ENCODE measurements around the gene STK35. TPM values are rescaled to one million over a fixed set of nuclear protein-coding genes. Genes with fewer than 3 reads are reported as not detected.

The STK35 gene
- total RNA-seq, 1 experiment from 2014 or later = 16.5 TPM

GRCh38 chr20:2101865-2102584 is 398 bp downstream of the STK35 start:
- CTCF ChIA-PET = interaction anchor here (0.5 kb wide), 1 partner anchor 59 kb away, joined by 4 read pairs; no protein-coding TSS in a partner anchor
- H3K27ac Mint-ChIP-seq (ENCODE audit: unreplicated experiment) = peak overlapping the region; percentile 98
- H3K27me3 Mint-ChIP-seq (ENCODE audit: unreplicated experiment) = no peaks in the 10 kb centered on the region
- peak; percentile 86 for DNase-seq
- intact Hi-C loops (cut with micrococcal nuclease; ENCODE audit: unreplicated experiment) = loop anchor here (10.0 kb wide), 1 partner anchor 73 kb away; no protein-coding TSS in a partner anchor
- H3K9me3 Mint-ChIP-seq (ENCODE audit: low read depth, unreplicated experiment) = no peaks in the 10 kb centered on the region
- no TSS peak for BruUV-seq (replicated peaks)
- H3K4me3 Mint-ChIP-seq (ENCODE audit: low read depth, unreplicated experiment) = peak overlapping the region; percentile 77
- TF ChIP-seq CTCF (IDR thresholded peaks at IDR 0.05; ENCODE audit: unreplicated experiment) = no peak
- H3K4me1 Mint-ChIP-seq (ENCODE audit: low read depth, unreplicated experiment) = peaks cover 10% of the 10 kb centered on the region
- H3K36me3 Mint-ChIP-seq (ENCODE audit: insufficient read depth, unreplicated experiment) = peaks cover 28% of the 10 kb centered on the region

GRCh38 chr20:2102585-2103460 is 1.2 kb downstream of the STK35 start:
- Mint-ChIP-seq H3K4me3 (ENCODE audit: low read depth, unreplicated experiment) (peak overlapping the region; percentile 77), H3K27me3 (ENCODE audit: unreplicated experiment) (no peaks in the 10 kb centered on the region), H3K9me3 (ENCODE audit: low read depth, unreplicated experiment) (no peaks in the 10 kb centered on the region), H3K4me1 (ENCODE audit: low read depth, unreplicated experiment) (peaks cover 16% of the 10 kb centered on the region), H3K27ac (ENCODE audit: unreplicated experiment) (peak overlapping the region; percentile 98), H3K36me3 (ENCODE audit: insufficient read depth, unreplicated experiment) (peaks cover 28% of the 10 kb centered on the region)
- peak; percentile 74 for DNase-seq
- no peak for TF ChIP-seq CTCF (IDR thresholded peaks at IDR 0.05; ENCODE audit: unreplicated experiment)
- intact Hi-C loops (cut with micrococcal nuclease; ENCODE audit: unreplicated experiment) = loop anchor here (10.0 kb wide), 1 partner anchor 72 kb away; no protein-coding TSS in a partner anchor
- CTCF ChIA-PET = interaction anchor here (0.5 to 0.7 kb wide), 2 partner anchors 70 to 495 kb away, joined by 3 read pairs; no protein-coding TSS in a partner anchor
- BruUV-seq (replicated peaks) = no TSS peak

GRCh38 chr20:2103461-2104153 is 2.0 kb downstream of the STK35 start:
- CTCF ChIA-PET = interaction anchor here (0.5 kb wide), 2 partner anchors 48 to 495 kb away, joined by 3 read pairs; no protein-coding TSS in a partner anchor
- peak overlapping the region; percentile 27 for H3K27ac Mint-ChIP-seq (ENCODE audit: unreplicated experiment)
- H3K27me3 Mint-ChIP-seq (ENCODE audit: unreplicated experiment) = no peaks in the 10 kb centered on the region
- no peaks in the 10 kb centered on the region for H3K9me3 Mint-ChIP-seq (ENCODE audit: low read depth, unreplicated experiment)
- intact Hi-C loops (cut with micrococcal nuclease; ENCODE audit: unreplicated experiment) = loop anchor here (10.0 kb wide), 1 partner anchor 71 kb away; no protein-coding TSS in a partner anchor
- H3K4me3 Mint-ChIP-seq (ENCODE audit: low read depth, unreplicated experiment) = peak overlapping the region; percentile 77
- BruUV-seq (replicated peaks) = TSS peak; percentile 28
- H3K36me3 Mint-ChIP-seq (ENCODE audit: insufficient read depth, unreplicated experiment) = peaks cover 31% of the 10 kb centered on the region
- TF ChIP-seq CTCF (IDR thresholded peaks at IDR 0.05; ENCODE audit: unreplicated experiment) = no peak
- peaks cover 22% of the 10 kb centered on the region for H3K4me1 Mint-ChIP-seq (ENCODE audit: low read depth, unreplicated experiment)
- DNase-seq = no peak

GRCh38 chr20:2104236-2104635 is 2.6 kb downstream of the STK35 start:
- DNase-seq = no peak
- Mint-ChIP-seq H3K27ac (ENCODE audit: unreplicated experiment) (peak overlapping the region; percentile 27), H3K9me3 (ENCODE audit: low read depth, unreplicated experiment) (no peaks in the 10 kb centered on the region), H3K27me3 (ENCODE audit: unreplicated experiment) (no peaks in the 10 kb centered on the region), H3K36me3 (ENCODE audit: insufficient read depth, unreplicated experiment) (peaks cover 33% of the 10 kb centered on the region), H3K4me1 (ENCODE audit: low read depth, unreplicated experiment) (peaks cover 28% of the 10 kb centered on the region), H3K4me3 (ENCODE audit: low read depth, unreplicated experiment) (peak overlapping the region; percentile 77)
- no TSS peak for BruUV-seq (replicated peaks)
- intact Hi-C loops (cut with micrococcal nuclease; ENCODE audit: unreplicated experiment) = loop anchor here (10.0 kb wide), 1 partner anchor 71 kb away; no protein-coding TSS in a partner anchor
- CTCF ChIA-PET = interaction anchor here (0.5 kb wide), 1 partner anchor 48 kb away, joined by 3 read pairs; no protein-coding TSS in a partner anchor
- TF ChIP-seq CTCF (IDR thresholded peaks at IDR 0.05; ENCODE audit: unreplicated experiment) = no peak

Data from Calu3 (cell line).